Breast epithelium (tissue), 4 donors: ENCODE results near the gene GPC5. TPM values are rescaled to one million over a fixed set of nuclear protein-coding genes. Genes with fewer than 3 reads are reported as not detected.

Experiments used
- DNase-seq, 2 donors: peaks; one replicate each; pipeline ENCODE4 v3.0.0-alpha.2; 2019; ENCODE audit warnings: low spot score in 2 of 2
- H3K27ac ChIP-seq, 2 donors: fragments of 200-600 bp; sonication (generic) in 1 of 2; one replicate each; pipeline ENCODE4 v1.5.1; 2016 to 2019; ENCODE audit warnings: mild to moderate bottlenecking in 1 of 2
- H3K27me3 ChIP-seq, 2 donors: fragments of 200-600 bp; sonication (generic) in 1 of 2; one replicate each; pipeline versions ENCODE4 v1.5.1 to v1.6.0; 2017 to 2019; ENCODE audit warnings: control low read depth in 1 of 2, mild to moderate bottlenecking in 1 of 2
- H3K36me3 ChIP-seq: fragments of 200-600 bp; one replicate; pipeline ENCODE4 v1.5.1; 2019
- H3K4me1 ChIP-seq, 2 donors: fragments of 200-600 bp; sonication (generic); one replicate each; pipeline ENCODE4 v1.5.1; 2016 to 2019; ENCODE audit warnings: control low read depth in 1 of 2
- H3K4me3 ChIP-seq, 3 donors: fragments of 200-600 bp; sonication (generic); 1 replicate in 2 of 3; 2 replicates in 1 of 3; pipeline ENCODE4 v1.5.1; 2016 to 2019; ENCODE audit warnings: mild to moderate bottlenecking in 3 of 3, moderate library complexity in 2 of 3
- H3K9me3 ChIP-seq, 2 donors: fragments of 200-600 bp; sonication (generic) in 1 of 2; one replicate each; pipeline ENCODE4 v1.5.1; 2016 to 2019; ENCODE audit warnings: control low read depth in 1 of 2
- POLR2A ChIP-seq: fragments of 450-650 bp; IDR thresholded peaks from one replicate; pipeline ENCODE4 v1.6.1; 2016; ENCODE audit warnings: antibody characterized with exemption, mild to moderate bottlenecking, moderate library complexity
- POLR2AphosphoS5 ChIP-seq, 3 donors: sonication (generic); formaldehyde crosslinking; IDR thresholded peaks; one replicate each; pipeline ENCODE4 v1.6.1; 2017; ENCODE audit warnings: antibody characterized with exemption in 3 of 3
- intact Hi-C: fragments of 100-400 bp; cut with DNase I; formaldehyde crosslinking; loops from one replicate; pipeline ENCODE4 v1.15.1; 2023; ENCODE audit warnings: low total_unique reads
- total RNA-seq, 3 donors: library from RNA; depleted of rRNA; stranded (reverse); fragments of >200 nt; gene quantifications; one replicate each; pipeline ENCODE4 v1.1.0, GENCODE V29; 2016
- TF ChIP-seq, protein P1 (sequence below), 3 donors: fragments of 450-650 bp; IDR thresholded peaks; one replicate each; pipeline ENCODE4 v1.5.1; 2016 to 2017; ENCODE audit warnings: antibody characterized with exemption in 3 of 3, mild to moderate bottlenecking in 3 of 3, moderate library complexity in 3 of 3

Gene GPC5
- total RNA-seq, 3 donors from 2014 or later = 0.88 to 0.98 TPM; not detected in 1

DNA sequence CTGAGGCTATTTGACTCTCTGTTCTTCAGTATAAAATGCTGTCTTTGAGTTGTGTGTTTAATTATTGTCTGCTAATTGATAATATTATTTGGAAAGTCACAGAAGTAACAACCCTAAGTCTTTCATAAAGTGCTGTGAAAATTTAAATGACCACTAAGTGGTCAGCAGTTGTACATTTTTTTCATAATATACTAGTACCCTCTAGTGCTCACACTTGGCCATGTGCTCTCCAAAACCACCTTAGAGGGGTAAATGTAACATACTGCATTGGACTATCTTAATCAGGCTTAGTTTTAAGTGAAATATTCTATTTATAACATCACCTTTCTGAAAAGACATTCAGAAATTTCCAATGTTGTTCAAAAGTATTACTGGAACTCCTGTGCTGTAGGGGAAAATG, 745.3 kb downstream of the GPC5 start:
- TF ChIP-seq, protein P1, sequence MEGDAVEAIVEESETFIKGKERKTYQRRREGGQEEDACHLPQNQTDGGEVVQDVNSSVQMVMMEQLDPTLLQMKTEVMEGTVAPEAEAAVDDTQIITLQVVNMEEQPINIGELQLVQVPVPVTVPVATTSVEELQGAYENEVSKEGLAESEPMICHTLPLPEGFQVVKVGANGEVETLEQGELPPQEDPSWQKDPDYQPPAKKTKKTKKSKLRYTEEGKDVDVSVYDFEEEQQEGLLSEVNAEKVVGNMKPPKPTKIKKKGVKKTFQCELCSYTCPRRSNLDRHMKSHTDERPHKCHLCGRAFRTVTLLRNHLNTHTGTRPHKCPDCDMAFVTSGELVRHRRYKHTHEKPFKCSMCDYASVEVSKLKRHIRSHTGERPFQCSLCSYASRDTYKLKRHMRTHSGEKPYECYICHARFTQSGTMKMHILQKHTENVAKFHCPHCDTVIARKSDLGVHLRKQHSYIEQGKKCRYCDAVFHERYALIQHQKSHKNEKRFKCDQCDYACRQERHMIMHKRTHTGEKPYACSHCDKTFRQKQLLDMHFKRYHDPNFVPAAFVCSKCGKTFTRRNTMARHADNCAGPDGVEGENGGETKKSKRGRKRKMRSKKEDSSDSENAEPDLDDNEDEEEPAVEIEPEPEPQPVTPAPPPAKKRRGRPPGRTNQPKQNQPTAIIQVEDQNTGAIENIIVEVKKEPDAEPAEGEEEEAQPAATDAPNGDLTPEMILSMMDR (IDR thresholded peaks at IDR 0.05) = no peak
- no peak for TF ChIP-seq POLR2AphosphoS5 (IDR thresholded peaks at IDR 0.05)
- TF ChIP-seq POLR2A = no peak
- no peaks in the 10 kb centered on the region for H3K36me3 ChIP-seq
- H3K4me1 ChIP-seq = no peaks in the 10 kb centered on the region
- intact Hi-C loops = no loop called here
- no peak for DNase-seq
- H3K27ac ChIP-seq = no peak overlapping the region
- H3K9me3 ChIP-seq = no peaks in the 10 kb centered on the region
- H3K27me3 ChIP-seq = no peaks in the 10 kb centered on the region
- H3K4me3 ChIP-seq = no peak overlapping the region

DNA sequence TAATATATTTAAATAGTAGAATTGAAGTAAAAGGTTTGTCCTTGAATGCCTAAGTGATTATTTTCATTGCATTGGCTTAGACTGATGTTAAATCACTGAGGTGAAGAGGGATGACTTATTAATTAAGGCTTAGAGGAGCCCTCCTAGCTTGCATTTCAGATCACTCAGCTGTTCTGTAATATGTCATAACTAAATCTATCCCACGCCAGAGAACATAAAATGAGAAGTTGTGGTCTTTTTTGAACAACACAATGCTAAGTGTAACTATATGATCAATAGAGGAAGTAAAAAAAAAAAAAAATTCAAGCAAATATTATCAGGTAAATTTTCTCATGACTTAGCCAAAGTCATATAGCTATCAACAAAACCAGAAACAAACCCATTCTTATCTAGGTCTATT, 752.2 kb downstream of the GPC5 start:
- no peaks in the 10 kb centered on the region for H3K9me3 ChIP-seq
- intact Hi-C loops = no loop called here
- no peak for DNase-seq

DNA sequence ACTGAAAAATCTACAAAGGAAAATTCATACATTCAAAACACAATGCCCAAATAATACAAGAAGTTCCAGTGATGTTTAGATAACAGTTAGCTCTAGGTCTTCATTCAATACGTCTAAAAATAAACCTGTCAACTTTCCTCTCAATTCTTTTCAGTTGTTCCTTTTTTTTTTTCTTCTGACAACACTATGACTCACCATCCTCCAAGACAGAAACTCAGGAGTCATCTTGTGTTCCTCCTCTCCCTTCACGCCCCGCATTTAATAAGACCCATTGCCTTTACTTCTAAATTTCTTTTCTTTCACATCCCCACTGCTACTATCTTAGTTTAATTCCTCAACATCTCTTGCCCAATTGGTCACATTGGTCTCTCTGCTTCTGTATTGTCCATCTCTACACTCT, 759.9 kb downstream of the GPC5 start:
- DNase-seq = no peak
- Histone ChIP-seq H3K27ac (no peak overlapping the region), H3K27me3 (no peaks in the 10 kb centered on the region), H3K36me3 (no peaks in the 10 kb centered on the region), H3K4me3 (no peak overlapping the region), H3K4me1 (no peaks in the 10 kb centered on the region), H3K9me3 (no peaks in the 10 kb centered on the region)
- intact Hi-C loops = loop anchor here (5.0 kb wide), 1 partner anchor 321 kb away; no protein-coding TSS in a partner anchor
- TF ChIP-seq POLR2A = no peak
- TF ChIP-seq POLR2AphosphoS5 (IDR thresholded peaks at IDR 0.05) = no peak
- TF ChIP-seq, protein P1 (IDR thresholded peaks at IDR 0.05) = no peak

More for the DNA sequence above, 752.2 kb downstream of the GPC5 start:
- no peaks in the 10 kb centered on the region for H3K36me3 ChIP-seq
- no peak overlapping the region for H3K27ac ChIP-seq
- H3K4me3 ChIP-seq = no peak overlapping the region
- H3K4me1 ChIP-seq = no peaks in the 10 kb centered on the region
- H3K27me3 ChIP-seq = no peaks in the 10 kb centered on the region
- TF ChIP-seq POLR2A (no peak), POLR2AphosphoS5 (IDR thresholded peaks at IDR 0.05) (no peak)
- TF ChIP-seq, protein P1 (IDR thresholded peaks at IDR 0.05) = no peak

DNA sequence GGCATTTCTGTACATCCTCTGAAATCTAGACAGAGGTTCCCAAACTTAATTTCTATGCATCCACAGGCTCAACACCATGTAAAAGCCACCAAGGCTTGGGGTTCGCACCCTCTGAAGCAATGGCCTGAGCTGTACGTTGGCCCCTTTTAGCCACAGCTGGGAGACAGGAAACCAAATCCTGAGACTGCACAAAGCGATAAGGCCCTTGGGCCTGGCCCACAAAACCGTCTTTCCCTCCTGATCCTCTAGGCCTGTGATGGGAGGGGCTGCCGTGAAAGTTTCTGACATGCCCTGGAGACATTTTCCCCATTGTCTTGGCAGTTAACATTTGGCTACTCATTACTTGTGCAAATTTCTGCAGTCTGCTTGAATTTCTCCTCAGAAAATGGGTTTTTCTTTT, 766.4 kb downstream of the GPC5 start:
- H3K36me3 ChIP-seq = no peaks in the 10 kb centered on the region
- no peaks in the 10 kb centered on the region for H3K9me3 ChIP-seq
- intact Hi-C loops = loop anchor here (5.0 kb wide), 1 partner anchor 573 kb away; no protein-coding TSS in a partner anchor
- H3K4me3 ChIP-seq = no peak overlapping the region
- no peak overlapping the region for H3K27ac ChIP-seq
- DNase-seq = no peak
- no peaks in the 10 kb centered on the region for H3K27me3 ChIP-seq
- no peaks in the 10 kb centered on the region for H3K4me1 ChIP-seq
- TF ChIP-seq, protein P1 (IDR thresholded peaks at IDR 0.05) = no peak
- TF ChIP-seq POLR2A (no peak), POLR2AphosphoS5 (IDR thresholded peaks at IDR 0.05) (no peak)

DNA sequence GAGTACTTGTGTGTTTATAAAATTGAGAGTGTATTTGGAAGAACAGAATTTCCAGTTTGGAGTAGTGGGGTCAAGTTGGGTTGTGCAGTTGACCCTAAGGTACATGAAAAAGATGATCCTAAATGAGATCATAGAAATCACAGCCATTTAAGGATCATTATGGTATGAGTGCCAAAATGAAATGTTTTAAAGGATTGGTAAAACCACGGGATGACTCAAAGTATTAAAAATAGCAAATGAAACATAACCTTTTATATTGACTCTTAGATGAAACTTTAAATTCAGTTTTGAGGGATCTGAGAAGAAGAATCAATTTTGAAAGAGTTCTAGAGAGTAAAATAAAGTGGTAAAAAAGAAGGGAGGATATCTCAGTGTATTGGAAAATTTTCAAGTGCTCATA, 773.8 kb downstream of the GPC5 start:
- DNase-seq = no peak
- intact Hi-C loops = no loop called here
- Histone ChIP-seq H3K27ac (no peak overlapping the region), H3K9me3 (no peaks in the 10 kb centered on the region), H3K36me3 (no peaks in the 10 kb centered on the region), H3K4me1 (no peaks in the 10 kb centered on the region), H3K27me3 (no peaks in the 10 kb centered on the region), H3K4me3 (no peak overlapping the region)
- TF ChIP-seq POLR2A = no peak
- no peak for TF ChIP-seq POLR2AphosphoS5 (IDR thresholded peaks at IDR 0.05)
- TF ChIP-seq, protein P1 (IDR thresholded peaks at IDR 0.05) = no peak
